Upper lobe of right lung (tissue), 1 donor: ENCODE measurements around the gene RAB6A. TPM values are rescaled to one million over a fixed set of nuclear protein-coding genes. Genes with fewer than 3 reads are reported as not detected.
"Not testable (repeated sequence)": the region's sequence is repeated elsewhere in the genome, so short reads cannot be mapped to it uniquely, and the experiment has no call there.

Source experiments
- ATAC-seq: fragments of 200-7000 bp; cut with Tn5 transposase; one replicate; pipeline ENCODE4 v1.9.1; 2020; ENCODE audit warnings: mild to moderate bottlenecking, moderate library complexity
- DNase-seq: peaks from one replicate; pipeline ENCODE4 v3.0.0-alpha.2; 2020
- H3K27ac ChIP-seq: fragments of 200-600 bp; one replicate; pipeline ENCODE4 v1.8.0; 2022
- H3K27me3 ChIP-seq: fragments of 200-600 bp; one replicate; pipeline ENCODE4 v1.8.0; 2022; ENCODE audit warnings: mild to moderate bottlenecking
- H3K36me3 ChIP-seq: fragments of 200-600 bp; one replicate; pipeline ENCODE4 v1.8.0; 2022
- H3K4me1 ChIP-seq: fragments of 200-600 bp; one replicate; pipeline ENCODE4 v1.8.0; 2022
- H3K4me3 ChIP-seq: fragments of 200-600 bp; one replicate; pipeline ENCODE4 v1.8.0; 2022; ENCODE audit warnings: mild to moderate bottlenecking
- H3K9me3 ChIP-seq: fragments of 200-600 bp; one replicate; pipeline ENCODE4 v1.8.0; 2022
- intact Hi-C: fragments of 100-400 bp; cut with DNase I; formaldehyde crosslinking; loops from one replicate; pipeline ENCODE4 v1.11.0; 2022
- total RNA-seq: library from RNA; stranded (reverse); fragmentation: NEBNext Ultra II Directional; extraction: Animal tissue kit (Norgen Biotek cat#: 25700); gene quantifications from one replicate; pipeline ENCODE4 v1.2.1, GENCODE V29; 2021
- TF ChIP-seq, protein P1 (sequence below): fragments of 200-600 bp; IDR thresholded peaks from one replicate; pipeline ENCODE4 v1.8.0; 2022; ENCODE audit warnings: antibody characterized with exemption
- donor health status: DM: no; HTN: yes; CAD: no; lungs with severe emphysema.

RAB6A gene
- total RNA-seq, 1 donor from 2014 or later, result 137 TPM

DNA sequence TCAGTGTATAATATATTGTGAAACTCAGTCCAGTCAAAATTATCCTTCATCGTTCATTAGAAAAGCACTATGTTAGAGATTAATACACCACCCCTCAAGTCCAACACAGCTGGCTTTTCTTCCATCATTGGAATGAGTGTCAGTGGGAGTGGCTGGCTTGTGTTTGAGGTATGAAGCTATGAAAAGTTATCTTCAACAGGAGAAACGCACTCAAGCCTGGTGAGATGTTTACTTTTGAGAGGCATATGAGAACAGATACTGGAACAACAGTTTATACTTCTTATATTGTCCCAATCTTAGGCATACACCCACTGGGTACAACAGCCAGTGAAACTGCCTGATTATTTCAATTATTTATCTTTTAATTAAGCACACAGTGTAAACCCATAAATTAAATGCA, 80.2 kb downstream of the RAB6A start:
- Histone ChIP-seq H3K4me1 (no peaks in the 10 kb centered on the region), H3K36me3 (peaks cover 49% of the 10 kb centered on the region), H3K27me3 (no peaks in the 10 kb centered on the region), H3K4me3 (no peak overlapping the region), H3K27ac (no peak overlapping the region), H3K9me3 (no peaks in the 10 kb centered on the region)
- TF ChIP-seq, protein P1, sequence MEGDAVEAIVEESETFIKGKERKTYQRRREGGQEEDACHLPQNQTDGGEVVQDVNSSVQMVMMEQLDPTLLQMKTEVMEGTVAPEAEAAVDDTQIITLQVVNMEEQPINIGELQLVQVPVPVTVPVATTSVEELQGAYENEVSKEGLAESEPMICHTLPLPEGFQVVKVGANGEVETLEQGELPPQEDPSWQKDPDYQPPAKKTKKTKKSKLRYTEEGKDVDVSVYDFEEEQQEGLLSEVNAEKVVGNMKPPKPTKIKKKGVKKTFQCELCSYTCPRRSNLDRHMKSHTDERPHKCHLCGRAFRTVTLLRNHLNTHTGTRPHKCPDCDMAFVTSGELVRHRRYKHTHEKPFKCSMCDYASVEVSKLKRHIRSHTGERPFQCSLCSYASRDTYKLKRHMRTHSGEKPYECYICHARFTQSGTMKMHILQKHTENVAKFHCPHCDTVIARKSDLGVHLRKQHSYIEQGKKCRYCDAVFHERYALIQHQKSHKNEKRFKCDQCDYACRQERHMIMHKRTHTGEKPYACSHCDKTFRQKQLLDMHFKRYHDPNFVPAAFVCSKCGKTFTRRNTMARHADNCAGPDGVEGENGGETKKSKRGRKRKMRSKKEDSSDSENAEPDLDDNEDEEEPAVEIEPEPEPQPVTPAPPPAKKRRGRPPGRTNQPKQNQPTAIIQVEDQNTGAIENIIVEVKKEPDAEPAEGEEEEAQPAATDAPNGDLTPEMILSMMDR, result no peak
- intact Hi-C loops, result no loop called here
- ATAC-seq, result peak; percentile 79
- no peak for DNase-seq

DNA sequence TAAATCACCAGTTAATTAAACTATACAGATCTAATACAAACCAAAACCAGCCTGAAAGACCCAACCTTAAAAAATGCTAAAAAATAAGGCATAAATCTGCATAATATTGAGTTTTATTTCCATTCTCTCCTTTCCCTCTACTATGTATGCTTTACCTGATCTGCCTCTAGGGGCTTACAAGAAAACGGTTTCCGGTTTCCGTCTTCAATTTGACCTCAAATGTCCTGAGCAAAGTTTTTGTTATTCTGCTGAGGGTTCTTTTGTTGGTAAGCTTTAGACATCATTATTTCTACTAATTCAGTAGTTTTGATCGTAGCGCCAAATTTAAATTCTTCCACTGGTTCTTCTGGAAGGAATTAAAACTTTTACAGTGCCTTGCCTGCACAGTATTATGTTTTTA, 84.3 kb downstream of the RAB6A start:
- H3K27ac ChIP-seq, H3K4me3 ChIP-seq, H3K4me1 ChIP-seq, intact Hi-C loops, ATAC-seq, DNase-seq, H3K27me3 ChIP-seq, H3K9me3 ChIP-seq: not testable (repeated sequence)
- peaks cover 37% of the 10 kb centered on the region for H3K36me3 ChIP-seq

DNA sequence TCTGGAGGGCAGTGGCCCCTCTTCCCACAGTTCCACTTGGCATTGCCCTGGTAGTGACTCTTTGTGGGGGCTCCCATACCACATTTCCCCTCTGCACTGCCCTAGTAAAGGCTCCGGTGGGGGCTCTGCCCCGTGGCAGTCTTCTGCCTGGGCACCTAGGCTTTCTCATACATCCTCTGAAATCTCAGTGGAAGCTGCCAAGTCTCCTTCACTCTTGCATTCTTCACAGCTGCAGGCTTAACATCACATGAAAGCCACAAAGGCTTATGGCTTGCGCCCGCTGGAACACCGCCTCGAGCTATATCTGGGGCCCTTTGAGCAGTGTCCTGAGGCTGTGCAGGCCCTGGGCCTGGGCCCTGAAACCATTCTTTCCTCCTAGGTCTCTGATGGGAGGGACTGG, 89.2 kb downstream of the RAB6A start:
- H3K4me3 ChIP-seq, result no peak overlapping the region
- H3K27me3 ChIP-seq, result no peaks in the 10 kb centered on the region
- H3K27ac ChIP-seq, result no peak overlapping the region
- H3K36me3 ChIP-seq, result peaks cover 11% of the 10 kb centered on the region
- TF ChIP-seq, protein P1, result no peak
- DNase-seq (no peak), ATAC-seq (peak; percentile 36)
- H3K9me3 ChIP-seq, result no peaks in the 10 kb centered on the region
- no peaks in the 10 kb centered on the region for H3K4me1 ChIP-seq
- intact Hi-C loops, result no loop called here

DNA sequence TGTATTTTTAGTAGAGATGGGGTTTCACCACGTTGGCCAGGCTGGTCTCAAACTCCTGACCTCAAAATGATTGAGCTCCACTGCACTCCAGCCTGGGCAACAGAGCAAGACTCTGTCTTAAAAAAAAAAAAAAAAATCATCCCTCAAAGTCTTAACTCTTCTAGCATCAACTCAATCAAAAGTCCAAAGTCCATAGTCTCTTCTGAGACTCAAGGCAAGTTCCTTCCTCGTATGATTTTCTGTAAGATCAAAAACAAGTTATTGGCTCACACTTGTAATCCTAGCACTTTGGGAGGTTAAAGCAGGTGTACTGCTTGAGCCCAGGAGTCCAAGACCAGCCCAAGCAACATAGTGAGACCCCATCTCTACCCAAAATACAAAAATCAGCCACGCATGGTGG, 90.1 kb downstream of the RAB6A start:
- H3K27me3 ChIP-seq, result no peaks in the 10 kb centered on the region
- H3K36me3 ChIP-seq, result peaks cover 6% of the 10 kb centered on the region
- DNase-seq, result no peak
- H3K9me3 ChIP-seq, result no peaks in the 10 kb centered on the region
- no peak for ATAC-seq
- H3K27ac ChIP-seq, result no peak overlapping the region
- TF ChIP-seq, protein P1, result no peak
- intact Hi-C loops, result no loop called here
- H3K4me1 ChIP-seq, result no peaks in the 10 kb centered on the region
- H3K4me3 ChIP-seq, result no peak overlapping the region

DNA sequence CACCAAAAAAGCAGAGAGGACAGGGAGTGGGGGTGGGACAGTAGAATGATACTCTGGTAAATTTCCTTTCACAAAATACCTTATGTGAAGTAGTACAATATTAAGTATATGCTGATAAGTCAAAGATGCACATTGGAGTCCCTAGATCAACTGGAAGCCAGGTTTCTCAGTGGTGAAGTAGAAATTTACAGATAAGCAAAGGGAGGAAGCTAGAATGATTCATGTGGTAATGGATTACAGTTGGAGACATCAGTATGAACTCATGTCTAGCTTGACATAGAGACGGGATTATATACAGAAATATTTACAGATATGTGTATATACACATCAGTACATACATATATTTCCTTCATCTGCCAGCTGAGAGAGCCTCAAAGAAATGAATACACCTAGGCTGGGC, 93.0 kb downstream of the RAB6A start:
- TF ChIP-seq, protein P1, result no peak

DNA sequence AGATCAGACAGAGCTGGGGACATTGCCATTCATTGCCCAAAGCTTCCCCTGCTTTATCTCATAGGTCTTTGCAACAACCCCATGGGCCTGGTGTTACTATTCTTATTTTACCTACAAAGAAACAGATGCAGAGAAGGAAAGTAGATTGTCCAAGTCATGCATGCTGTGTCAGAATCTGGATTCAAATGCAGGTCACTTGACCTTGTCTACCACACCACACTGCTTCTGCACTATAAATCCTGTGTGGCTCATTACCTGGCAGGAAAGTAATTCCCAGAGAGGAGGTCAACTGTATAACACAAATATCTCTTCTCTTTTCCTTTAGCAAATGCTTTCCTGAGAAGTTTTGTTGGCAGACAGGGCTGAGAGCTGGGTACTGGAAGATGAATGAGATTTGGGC, 96.0 kb downstream of the RAB6A start:
- TF ChIP-seq, protein P1, result no peak
- peaks cover 11% of the 10 kb centered on the region for H3K4me1 ChIP-seq
- H3K9me3 ChIP-seq, result no peaks in the 10 kb centered on the region
- no peak overlapping the region for H3K27ac ChIP-seq
- intact Hi-C loops, result no loop called here
- no peak overlapping the region for H3K4me3 ChIP-seq
- no peaks in the 10 kb centered on the region for H3K27me3 ChIP-seq
- DNase-seq (no peak), ATAC-seq (no peak)
- no peaks in the 10 kb centered on the region for H3K36me3 ChIP-seq

More for the DNA sequence above, 93.0 kb downstream of the RAB6A start:
- DNase-seq (no peak), ATAC-seq (no peak)
- intact Hi-C loops, result no loop called here
- Histone ChIP-seq H3K9me3 (no peaks in the 10 kb centered on the region), H3K36me3 (no peaks in the 10 kb centered on the region), H3K4me3 (no peak overlapping the region), H3K27ac (no peak overlapping the region), H3K27me3 (no peaks in the 10 kb centered on the region), H3K4me1 (peaks cover 7% of the 10 kb centered on the region)
